Stomach (tissue), 4 donors: Measurements from ENCODE around the gene NFE2L2.

Source experiments
- CTCF ChIP-seq, 7 experiments: fragments of 450-650 bp in 4 of 7; fragments of 200-600 bp in 3 of 7; sonication (generic) in 3 of 7; IDR thresholded peaks; one replicate each; pipeline ENCODE4 v1.5.1; 2016 to 2019; ENCODE audit warnings: antibody characterized with exemption in 7 of 7, control low read depth in 2 of 7, mild to moderate bottlenecking in 1 of 7
- POLR2A ChIP-seq, 4 donors: fragments of 450-650 bp; IDR thresholded peaks; one replicate each; pipeline ENCODE4 v1.6.1; 2016; ENCODE audit warnings: antibody characterized with exemption in 4 of 4, control low read depth in 2 of 4, mild to moderate bottlenecking in 1 of 4, moderate library complexity in 1 of 4
- POLR2AphosphoS5 ChIP-seq, 3 donors: sonication (generic); formaldehyde crosslinking; IDR thresholded peaks; one replicate each; pipeline ENCODE4 v1.6.1; 2016; ENCODE audit warnings: antibody characterized with exemption in 3 of 3

GRCh38 chr2:177250461-177250860 lies 14.1 kb downstream of the NFE2L2 start:
- no peak for TF ChIP-seq CTCF (IDR thresholded peaks at IDR 0.05)
- no peak for TF ChIP-seq POLR2A (IDR thresholded peaks at IDR 0.05)
- TF ChIP-seq POLR2AphosphoS5 (IDR thresholded peaks at IDR 0.05), result no peak
